ENCODE measurements around the gene ATG2A.
"Not testable (repeated sequence)": the region's sequence is repeated elsewhere in the genome, so short reads cannot be mapped to it uniquely, and the experiment has no call there.

ATG2A gene

DNA sequence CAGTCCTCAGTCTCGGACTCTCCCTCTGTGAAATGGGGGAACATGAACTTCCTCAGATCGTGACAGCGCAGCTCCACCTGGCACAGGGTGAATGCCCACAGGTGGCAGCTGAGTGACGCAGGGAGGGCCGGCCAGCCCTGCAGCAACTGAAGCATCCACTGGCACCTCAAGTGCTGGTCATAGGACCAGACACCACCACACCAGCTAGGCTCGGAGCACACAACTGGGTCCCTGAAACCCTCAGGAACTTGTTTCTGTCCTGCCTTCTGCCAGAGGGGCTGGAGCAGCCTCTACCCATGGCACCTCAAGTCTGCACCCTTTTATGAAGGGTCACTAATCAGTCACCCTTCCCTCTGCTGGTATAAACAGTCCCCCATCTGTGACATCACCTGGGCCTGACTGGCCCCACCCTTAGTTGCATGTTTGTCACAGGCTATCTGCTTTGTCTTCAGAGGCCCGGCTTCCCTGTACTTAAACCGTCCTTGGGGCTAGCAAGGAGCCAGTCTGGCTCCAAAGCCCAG lies 65.1 kb downstream of the ATG2A start:
- FAIRE-seq, result no peak

DNA sequence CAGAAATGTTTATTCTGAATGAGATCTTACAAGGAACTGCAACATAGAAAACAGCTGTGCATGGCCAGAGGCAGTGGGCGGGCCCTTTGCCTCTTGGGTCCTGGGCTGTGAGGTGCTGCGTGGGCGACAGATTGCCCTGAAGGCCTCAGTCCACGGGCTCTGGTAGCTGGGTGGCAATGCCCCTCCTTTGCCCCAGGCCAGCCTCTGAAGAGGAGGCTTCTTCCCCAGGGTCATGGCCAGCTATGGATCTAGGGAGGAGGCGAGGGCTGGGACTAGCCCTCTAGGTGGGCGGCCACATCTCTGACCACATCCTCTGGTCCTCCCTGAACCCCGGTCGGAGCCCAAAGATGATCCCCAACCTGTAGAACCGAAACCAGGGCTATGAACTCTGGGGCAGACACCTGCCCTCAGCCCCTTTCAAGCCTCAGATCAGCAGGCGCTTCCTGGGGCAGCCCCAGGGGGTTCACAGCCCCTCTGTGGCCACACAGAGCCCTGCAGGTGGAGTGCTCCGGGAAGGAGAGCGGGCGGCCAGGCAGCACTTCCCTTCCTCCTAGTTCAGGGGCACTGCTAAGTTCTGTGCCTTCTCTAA lies 65.9 kb downstream of the ATG2A start:
- FAIRE-seq, result no peak

DNA sequence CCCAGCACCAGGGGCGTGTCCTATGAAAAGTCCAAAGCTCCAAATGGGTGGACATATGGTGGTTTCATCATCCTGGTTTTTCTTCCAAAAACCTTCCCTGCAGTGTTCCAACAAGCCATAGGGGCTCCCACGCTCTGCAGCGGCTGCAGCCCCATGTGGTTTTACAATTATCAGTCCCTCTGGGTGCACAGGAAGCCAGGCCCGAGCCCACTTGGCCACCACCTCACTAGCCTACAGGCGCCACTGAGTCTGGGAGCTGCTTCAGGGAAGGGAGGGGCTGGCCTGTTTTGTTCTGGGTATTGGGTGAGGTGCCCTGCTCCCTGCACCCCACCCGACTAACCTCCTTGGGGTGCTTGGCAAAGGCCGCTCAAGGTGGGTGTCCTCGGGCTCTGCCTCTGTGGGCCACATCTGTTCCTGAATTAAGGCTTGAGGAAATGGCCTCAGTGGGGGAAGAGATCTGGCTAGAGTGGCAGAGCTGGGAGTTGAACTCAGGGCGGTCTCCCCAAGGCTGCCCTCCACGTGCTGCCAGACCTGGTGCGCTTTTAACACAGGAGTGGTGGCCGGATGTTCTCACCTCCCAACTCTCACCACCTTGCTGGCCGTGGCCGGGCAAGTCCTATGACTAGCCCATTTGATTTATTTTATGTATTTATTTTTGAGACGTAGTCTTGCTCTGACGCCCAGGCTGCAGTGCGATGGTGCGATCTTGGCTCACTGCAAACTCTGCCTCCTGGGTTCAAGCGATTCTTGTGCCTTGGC lies 67.2 kb downstream of the ATG2A start:
- no peak for FAIRE-seq

- FAIRE-seq, result no peak
These were observed 68.0 kb downstream of the ATG2A start for GRCh38 chr11:64848826-64849597.

GRCh38 chr11:64848214-64848825 lies 68.7 kb downstream of the ATG2A start:
- no peak for FAIRE-seq

GRCh38 chr11:64846998-64847666 lies 69.9 kb downstream of the ATG2A start:
- no peak for FAIRE-seq

GRCh38 chr11:64845776-64846129 lies 71.3 kb downstream of the ATG2A start:
- FAIRE-seq, result not testable (repeated sequence)

DNA sequence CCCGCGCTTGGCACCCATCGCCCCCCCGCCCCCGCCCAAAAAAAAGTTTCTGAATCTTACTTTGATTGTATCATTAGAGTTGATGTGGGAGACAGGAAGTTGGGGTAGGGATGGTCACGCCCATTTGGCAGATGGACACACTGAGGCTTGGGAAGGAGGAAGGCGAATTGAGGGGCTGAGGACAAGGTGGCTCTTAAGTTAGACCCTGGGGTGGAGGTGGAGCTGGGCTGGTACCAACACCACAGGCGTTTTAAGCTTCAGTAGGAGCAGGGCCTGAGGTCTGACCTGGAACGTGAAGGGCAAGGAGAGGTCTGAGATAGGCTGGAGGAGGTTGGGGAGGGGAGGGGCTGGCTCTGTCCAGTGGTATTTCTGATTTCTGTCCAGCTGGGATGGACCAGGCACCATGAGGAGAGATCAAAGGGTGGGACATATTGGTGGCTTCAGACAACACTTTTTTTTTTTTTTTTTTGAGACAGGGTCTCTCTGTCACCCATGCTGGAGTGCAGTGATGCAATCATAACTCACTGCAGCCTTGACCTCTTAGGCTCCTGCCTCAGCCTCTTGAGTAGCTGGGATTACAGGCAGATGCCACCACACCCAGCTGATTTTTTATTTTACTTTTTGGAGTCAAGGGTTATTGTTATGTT lies 71.8 kb downstream of the ATG2A start:
- FAIRE-seq, result no peak
